ENCODE data around the gene SRY.
"Not testable (repeated sequence)": the region's sequence is repeated elsewhere in the genome, so short reads cannot be mapped to it uniquely, and the experiment has no call there.

SRY gene

DNA sequence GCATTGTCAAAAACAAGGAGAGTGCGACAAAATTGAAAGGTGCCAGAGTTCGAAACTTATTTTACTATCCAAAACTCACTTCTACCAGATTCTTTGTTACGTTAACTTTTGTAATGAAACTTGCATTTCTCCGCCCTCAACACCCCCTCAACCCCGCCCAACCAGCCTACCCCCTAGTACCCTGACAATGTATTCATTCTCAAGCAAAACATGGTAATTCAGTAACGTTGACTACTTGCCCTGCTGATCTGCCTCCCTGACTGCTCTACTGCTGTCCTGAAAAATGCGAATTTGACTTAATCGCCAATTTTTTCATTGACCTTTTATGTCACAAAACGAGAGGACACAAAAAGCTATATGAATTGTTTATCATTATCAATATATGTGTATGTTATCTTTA, at the start of gene SRY:
TSS of gene SRY (minus strand) at position 83 of the 400 bp plus-strand sequence. CDS start at position 4, 79 bp downstream.
- no peak within 1 kb of the TSS for H3K4me3 ChIP-seq (ENCODE audit: low read depth, low read length)

DNA sequence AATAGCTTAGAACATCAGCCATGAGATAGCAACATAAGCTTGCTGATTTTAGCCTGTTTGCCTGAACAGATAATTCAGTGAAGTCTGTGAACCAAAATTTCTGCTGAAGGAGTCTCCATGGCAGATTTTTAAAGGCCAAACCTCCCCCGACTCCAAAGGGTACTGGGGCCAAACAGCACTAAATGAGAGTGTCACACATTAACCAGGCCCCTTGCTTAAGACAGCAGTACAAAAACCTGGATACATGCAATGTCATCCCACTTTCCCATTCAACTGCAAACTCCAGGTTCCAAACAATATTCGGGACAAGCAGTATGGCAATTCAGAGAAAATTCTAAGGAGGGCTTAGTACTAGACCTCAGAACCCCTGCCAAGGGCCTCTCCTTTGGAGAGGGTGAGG, 49.6 kb upstream of the SRY start:
- TF ChIP-seq, protein P1, sequence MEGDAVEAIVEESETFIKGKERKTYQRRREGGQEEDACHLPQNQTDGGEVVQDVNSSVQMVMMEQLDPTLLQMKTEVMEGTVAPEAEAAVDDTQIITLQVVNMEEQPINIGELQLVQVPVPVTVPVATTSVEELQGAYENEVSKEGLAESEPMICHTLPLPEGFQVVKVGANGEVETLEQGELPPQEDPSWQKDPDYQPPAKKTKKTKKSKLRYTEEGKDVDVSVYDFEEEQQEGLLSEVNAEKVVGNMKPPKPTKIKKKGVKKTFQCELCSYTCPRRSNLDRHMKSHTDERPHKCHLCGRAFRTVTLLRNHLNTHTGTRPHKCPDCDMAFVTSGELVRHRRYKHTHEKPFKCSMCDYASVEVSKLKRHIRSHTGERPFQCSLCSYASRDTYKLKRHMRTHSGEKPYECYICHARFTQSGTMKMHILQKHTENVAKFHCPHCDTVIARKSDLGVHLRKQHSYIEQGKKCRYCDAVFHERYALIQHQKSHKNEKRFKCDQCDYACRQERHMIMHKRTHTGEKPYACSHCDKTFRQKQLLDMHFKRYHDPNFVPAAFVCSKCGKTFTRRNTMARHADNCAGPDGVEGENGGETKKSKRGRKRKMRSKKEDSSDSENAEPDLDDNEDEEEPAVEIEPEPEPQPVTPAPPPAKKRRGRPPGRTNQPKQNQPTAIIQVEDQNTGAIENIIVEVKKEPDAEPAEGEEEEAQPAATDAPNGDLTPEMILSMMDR (IDR thresholded peaks at IDR 0.05; ENCODE audit: insufficient read depth, low read depth, low read length, missing control alignments) = no peak
- no peak overlapping the region for H3K4me3 ChIP-seq (ENCODE audit: low read depth, low read length)
- no peak for DNase-seq (ENCODE audit: low read depth)

More for the DNA sequence above, at the start of gene SRY:
- DNase-seq (ENCODE audit: low read depth) = no peak
- TF ChIP-seq, protein P1 (IDR thresholded peaks at IDR 0.05; ENCODE audit: insufficient read depth, low read depth, low read length, missing control alignments) = no peak

DNA sequence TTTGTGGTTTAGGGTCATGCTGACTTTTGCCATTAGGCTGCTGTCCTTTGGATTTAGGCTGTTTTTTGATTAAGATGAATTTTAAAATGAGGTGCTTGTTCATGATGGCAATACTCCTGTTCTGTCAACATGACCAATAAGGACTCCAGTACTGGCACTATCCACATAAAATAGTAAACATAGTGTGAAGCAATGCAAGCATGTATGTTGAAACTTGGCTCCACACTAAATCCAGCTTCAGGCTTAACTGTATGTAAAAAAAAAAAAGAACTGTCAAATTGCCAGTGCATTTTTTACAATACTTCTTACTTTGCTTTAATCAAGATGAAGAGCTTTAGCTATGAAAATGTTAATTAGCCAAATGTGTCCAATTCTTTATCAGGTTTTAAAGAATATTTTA, 47.7 kb upstream of the SRY start:
- TF ChIP-seq, protein P1 (IDR thresholded peaks at IDR 0.05; ENCODE audit: insufficient read depth, low read depth, low read length, missing control alignments) = no peak
- DNase-seq (ENCODE audit: low read depth) = no peak
- no peak overlapping the region for H3K4me3 ChIP-seq (ENCODE audit: low read depth, low read length)

DNA sequence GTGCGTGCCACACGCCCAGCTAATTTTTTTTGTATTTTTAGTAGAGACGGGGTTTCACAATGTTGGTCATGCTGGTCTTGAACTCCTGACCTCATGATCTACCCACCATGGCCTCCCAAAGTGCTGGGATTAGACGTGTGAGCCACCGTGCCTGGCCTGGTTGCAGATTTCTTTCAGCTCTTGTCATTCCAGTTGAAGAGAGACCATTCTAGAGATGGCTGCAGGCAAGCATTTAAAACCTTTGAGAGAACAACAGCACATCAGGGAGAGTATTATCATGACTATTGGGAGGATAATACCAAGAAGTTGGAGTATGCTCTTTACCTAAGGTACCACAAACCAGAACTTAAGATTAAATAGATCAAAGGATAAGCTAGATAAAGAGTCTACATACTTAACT, 41.0 kb upstream of the SRY start:
- TF ChIP-seq, protein P1 (IDR thresholded peaks at IDR 0.05; ENCODE audit: insufficient read depth, low read depth, low read length, missing control alignments) = no peak
- no peak for DNase-seq (ENCODE audit: low read depth)
- no peak overlapping the region for H3K4me3 ChIP-seq (ENCODE audit: low read depth, low read length)

DNA sequence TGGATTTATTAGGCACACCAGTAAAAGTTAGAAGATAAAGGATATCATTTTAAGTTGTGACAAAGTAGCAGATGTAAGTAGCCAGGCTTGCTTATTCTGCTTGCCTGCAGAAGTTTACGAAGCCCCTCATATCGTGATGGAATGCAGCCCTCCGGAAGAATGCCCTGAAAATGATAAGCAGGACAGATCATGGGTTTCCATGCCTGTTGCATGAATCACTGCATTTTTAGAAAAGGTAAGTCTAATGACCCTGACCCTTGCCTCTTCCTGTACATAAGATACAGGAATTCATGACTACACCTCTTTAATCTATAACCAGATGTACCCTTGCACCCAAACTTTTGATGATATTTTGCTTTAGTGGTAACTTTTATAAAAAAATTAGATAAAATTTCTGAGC, 37.0 kb upstream of the SRY start:
- H3K4me3 ChIP-seq (ENCODE audit: low read depth, low read length) = no peak overlapping the region
- TF ChIP-seq, protein P1 (IDR thresholded peaks at IDR 0.05; ENCODE audit: insufficient read depth, low read depth, low read length, missing control alignments) = no peak
- no peak for DNase-seq (ENCODE audit: low read depth)

DNA sequence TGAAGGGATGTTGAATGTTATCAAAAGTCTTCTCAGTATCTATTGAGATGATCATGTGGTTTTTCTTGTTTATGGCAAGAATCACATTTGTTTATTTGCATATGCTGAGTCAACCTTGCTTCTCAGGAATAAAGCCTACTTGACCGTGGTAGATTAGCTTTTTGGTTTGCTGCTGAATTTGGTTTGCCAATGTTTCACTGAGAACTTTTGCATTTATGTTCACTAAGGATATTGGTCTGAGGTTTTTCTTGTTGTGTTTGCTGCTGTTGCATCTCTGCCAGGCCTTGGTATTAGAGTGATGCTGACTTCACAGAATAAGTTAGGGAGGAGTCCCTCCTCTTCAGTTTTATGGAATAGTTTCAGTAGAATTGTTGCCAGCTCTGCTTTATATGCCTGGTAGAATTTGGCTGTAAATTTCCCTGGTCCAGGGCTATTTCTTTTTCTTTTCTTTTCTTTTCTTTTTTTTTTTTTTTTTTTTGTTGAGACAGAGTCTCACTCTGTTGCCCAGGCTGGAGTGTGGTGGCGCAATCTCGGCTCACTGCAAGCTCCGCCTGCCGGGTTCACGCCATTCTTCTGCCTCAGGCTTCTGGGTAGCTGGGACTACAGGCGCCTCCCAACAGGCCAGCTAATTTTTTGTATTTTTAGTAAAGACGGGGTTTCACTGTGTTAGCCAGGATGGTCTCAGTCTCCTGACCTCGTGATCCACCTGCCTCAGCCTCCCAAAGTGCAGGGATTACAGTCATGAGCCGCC, 29.8 kb upstream of the SRY start:
- not testable (repeated sequence) for H3K4me3 ChIP-seq (ENCODE audit: low read depth, low read length); DNase-seq (ENCODE audit: low read depth)

DNA sequence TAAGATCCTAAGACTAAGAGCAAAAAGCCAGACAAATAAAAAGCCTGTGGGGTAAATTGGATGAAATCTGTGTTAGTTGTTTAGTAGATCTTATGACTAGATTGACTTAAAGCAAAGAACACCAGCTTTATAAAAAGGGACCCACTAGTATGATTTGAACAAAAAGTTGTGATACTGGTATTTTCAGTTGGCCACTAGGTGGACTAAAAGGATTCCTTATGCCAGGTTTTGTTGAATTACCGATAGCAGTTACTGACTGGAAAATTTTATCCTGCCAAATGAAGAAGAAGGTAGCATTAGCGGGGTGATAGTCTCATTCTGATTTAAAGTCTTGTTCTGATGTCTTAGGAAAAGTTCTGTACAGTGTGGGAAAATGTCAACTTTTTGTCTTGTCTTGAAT, 12.8 kb upstream of the SRY start:
- H3K4me3 ChIP-seq (ENCODE audit: low read depth, low read length) = no peak overlapping the region
- DNase-seq (ENCODE audit: low read depth) = no peak
- TF ChIP-seq, protein P1 (IDR thresholded peaks at IDR 0.05; ENCODE audit: insufficient read depth, low read depth, low read length, missing control alignments) = no peak
